SK-N-SH (cell line): ENCODE results near the gene DIO3. TPM values are rescaled to one million over a fixed set of nuclear protein-coding genes. Genes with fewer than 3 reads are reported as not detected.

Source experiments
- CTCF ChIA-PET: fragments of 300-600, 350-600 bp; formaldehyde crosslinking; extraction: SDS; loops from one replicate; lab custom pipeline; 2021; lab: Yijun Ruan, JAX
- POLR2A ChIA-PET: fragments of 350-600 bp; sonication (Branson Sonifier 250); formaldehyde crosslinking; extraction: SDS; loops from one replicate; lab custom pipeline; 2020; ENCODE audit warnings: antibody characterized with exemption, inconsistent platforms; lab: Yijun Ruan, JAX
- DNase-seq: peaks from one replicate; pipeline ENCODE4 v3.0.0; 2012
- H2AFZ ChIP-seq: fragments of 200-600 bp; sonication (generic); 2 replicates; pipeline ENCODE4 v1.8.1; 2016; ENCODE audit warnings: antibody characterized with exemption, mild to moderate bottlenecking, low read depth
- H3F3A ChIP-seq: fragments of 200-600 bp; sonication (generic); replicated peaks from 2 replicates; pipeline ENCODE3; 2016; ENCODE audit warnings: antibody characterized with exemption, mild to moderate bottlenecking; ENCODE audit not compliant: insufficient read depth
- H3K27ac ChIP-seq, 2 experiments: fragments of 200-500 bp in 1 of 2; fragments of 200-600 bp in 1 of 2; sonication (Bioruptor generic) in 1 of 2; sonication (generic), shearing (Covaris generic) in 1 of 2; 2 replicates each; pipeline versions ENCODE4 v1.5.1 to v1.6.1; 2014 to 2016; ENCODE audit warnings: low read depth in 2 of 2, inconsistent platforms in 1 of 2, low read length in 1 of 2, mild to moderate bottlenecking in 1 of 2, mixed read lengths in 1 of 2
- H3K27me3 ChIP-seq: fragments of 200-600 bp; sonication (generic), shearing (Covaris generic); 2 replicates; pipeline ENCODE4 v1.6.1; 2016; ENCODE audit warnings: mixed run types; ENCODE audit not compliant: insufficient read depth
- H3K36me3 ChIP-seq, 2 experiments: fragments of 200-500 bp in 1 of 2; fragments of 200-600 bp in 1 of 2; sonication (Bioruptor generic) in 1 of 2; sonication (generic) in 1 of 2; replicated peaks in 1 of 2; 2 replicates each; pipeline versions ENCODE3 to v1.5.1; 2014 to 2016; ENCODE audit warnings: low read length in 1 of 2, mild to moderate bottlenecking in 1 of 2; ENCODE audit not compliant: insufficient read depth in 2 of 2, control insufficient read depth in 1 of 2
- H3K4me1 ChIP-seq, 2 experiments: fragments of 200-500 bp in 1 of 2; fragments of 200-600 bp in 1 of 2; sonication (Bioruptor generic) in 1 of 2; sonication (generic), shearing (Covaris generic) in 1 of 2; 2 replicates each; pipeline versions ENCODE4 v1.5.1 to v1.6.1; 2014 to 2016; ENCODE audit warnings: low read depth in 1 of 2, low read length in 1 of 2, mixed run types in 1 of 2; ENCODE audit not compliant: insufficient read depth in 2 of 2, control insufficient read depth in 1 of 2
- H3K4me2 ChIP-seq: fragments of 200-600 bp; sonication (generic), shearing (Covaris generic); 2 replicates; pipeline ENCODE4 v1.6.1; 2017; ENCODE audit warnings: mixed run types
- H3K4me3 ChIP-seq, 2 experiments: fragments of 200-500 bp in 1 of 2; fragments of 200-600 bp in 1 of 2; sonication (Bioruptor generic) in 1 of 2; sonication (generic), shearing (Covaris generic) in 1 of 2; 2 replicates each; pipeline versions ENCODE4 v1.5.1 to v1.8.1; 2014 to 2016; ENCODE audit warnings: low read depth in 2 of 2, inconsistent platforms in 1 of 2, low read length in 1 of 2, mild to moderate bottlenecking in 1 of 2, mixed read lengths in 1 of 2, moderate library complexity in 1 of 2
- H3K79me2 ChIP-seq: fragments of 200-600 bp; sonication (generic); 2 replicates; pipeline ENCODE4 v1.8.1; 2017; ENCODE audit warnings: mild to moderate bottlenecking; ENCODE audit not compliant: insufficient read depth
- H3K9ac ChIP-seq: fragments of 200-600 bp; sonication (generic); 2 replicates; pipeline ENCODE4 v1.6.1; 2017; ENCODE audit warnings: mixed run types
- H3K9me2 ChIP-seq: fragments of 200-600 bp; sonication (generic); 2 replicates; pipeline ENCODE4 v1.6.1; 2017; ENCODE audit warnings: mixed run types
- H3K9me3 ChIP-seq: fragments of 200-600 bp; sonication (generic); 2 replicates; pipeline ENCODE4 v1.6.1; 2017; ENCODE audit warnings: mixed run types, mild to moderate bottlenecking, moderate library complexity
- H4K20me1 ChIP-seq: fragments of 200-600 bp; sonication (generic); 2 replicates; pipeline ENCODE4 v1.6.1; 2017; ENCODE audit warnings: mild to moderate bottlenecking, mixed run types; ENCODE audit not compliant: insufficient read depth
- CHD2 ChIP-seq: fragments of 150-350 bp; IDR thresholded peaks from 2 replicates; pipeline ENCODE4 v1.6.1; 2018; ENCODE audit warnings: low read length; ENCODE audit not compliant: partially characterized antibody
- ELF1 ChIP-seq: IDR thresholded peaks from 2 replicates; pipeline ENCODE4 v1.4.0; 2012
- EZH2phosphoT487 ChIP-seq: fragments of 200-600 bp; sonication (generic); IDR thresholded peaks from 2 replicates; pipeline ENCODE4 v1.6.1; 2017; ENCODE audit warnings: low read depth, mixed run types, mild to moderate bottlenecking, antibody characterized with exemption, moderate library complexity, borderline replicate concordance
- FOSL2 ChIP-seq: IDR thresholded peaks from 2 replicates; pipeline ENCODE4 v1.4.0; 2012; ENCODE audit warnings: low read depth, mild to moderate bottlenecking, moderate library complexity, borderline replicate concordance
- FOXJ3 ChIP-seq: sonication (generic); formaldehyde crosslinking; IDR thresholded peaks from 2 replicates; pipeline ENCODE4 v1.5.1; 2020; ENCODE audit warnings: mild to moderate bottlenecking, missing genetic modification reagents
- FOXM1 ChIP-seq: IDR thresholded peaks from 2 replicates; pipeline ENCODE4 v1.4.0; 2012; ENCODE audit warnings: low read depth, mild to moderate bottlenecking
- GABPA ChIP-seq: IDR thresholded peaks from 2 replicates; pipeline ENCODE4 v1.4.0; 2012; ENCODE audit warnings: low read depth, mild to moderate bottlenecking
- GATA2 ChIP-seq: sonication (generic); formaldehyde crosslinking; IDR thresholded peaks from 2 replicates; pipeline ENCODE4 v1.5.0; 2020; ENCODE audit warnings: mild to moderate bottlenecking, missing genetic modification reagents
- MXI1 ChIP-seq: IDR thresholded peaks from 2 replicates; pipeline ENCODE4 v1.6.1; 2012; ENCODE audit warnings: mild to moderate bottlenecking, low read depth, low read length, improper control_type of control experiment
- NFIC ChIP-seq: IDR thresholded peaks from 2 replicates; pipeline ENCODE4 v1.4.0; 2012; ENCODE audit warnings: borderline replicate concordance
- NRF1 ChIP-seq: IDR thresholded peaks from 2 replicates; pipeline ENCODE4 v1.6.1; 2012; ENCODE audit warnings: low read depth, mild to moderate bottlenecking, low read length
- RFX5 ChIP-seq: IDR thresholded peaks from 2 replicates; pipeline ENCODE4 v1.6.1; 2012; ENCODE audit warnings: mild to moderate bottlenecking, improper control_type of control experiment, low read length
- SMC3 ChIP-seq: IDR thresholded peaks from 2 replicates; pipeline ENCODE4 v1.6.1; 2012; ENCODE audit warnings: low read depth, low read length, improper control_type of control experiment
- TCF12 ChIP-seq: IDR thresholded peaks from 2 replicates; pipeline ENCODE4 v1.4.0; 2012
- TEAD4 ChIP-seq: IDR thresholded peaks from 2 replicates; pipeline ENCODE4 v1.4.0; 2012; ENCODE audit warnings: mild to moderate bottlenecking, borderline replicate concordance; ENCODE audit not compliant: insufficient read depth
- WGBS: methylation state at CpG from one replicate; pipeline ENCODE4 v1.1.6; 2017; ENCODE audit warnings: low lambda C conversion rate; 5-methylcytosine and 5-hydroxymethylcytosine counted together
- polyA plus RNA-seq, 3 experiments: library from polyadenylated mRNA; depleted of rRNA; stranded (reverse); fragments of >200 nt; gene quantifications; 2 replicates each; pipeline ENCODE4 v1.2.3, GENCODE V29; 2012
- TF ChIP-seq, protein P1 (sequence below): fragments of 200-600 bp; sonication (generic); IDR thresholded peaks from 2 replicates; pipeline ENCODE4 v1.6.1; 2017; ENCODE audit warnings: antibody characterized with exemption, mild to moderate bottlenecking, moderate library complexity
- TF ChIP-seq, protein P2 (sequence below): IDR thresholded peaks from 2 replicates; pipeline ENCODE4 v1.4.0; 2012; ENCODE audit warnings: low read depth, borderline replicate concordance
- TF ChIP-seq, protein P3 (sequence below): IDR thresholded peaks from 2 replicates; pipeline ENCODE4 v1.4.0; 2012; ENCODE audit warnings: low read depth

Gene DIO3
- polyA plus RNA-seq, 1 of the 3 experiments (the other 2 are of a cell fraction), result not detected

DNA sequence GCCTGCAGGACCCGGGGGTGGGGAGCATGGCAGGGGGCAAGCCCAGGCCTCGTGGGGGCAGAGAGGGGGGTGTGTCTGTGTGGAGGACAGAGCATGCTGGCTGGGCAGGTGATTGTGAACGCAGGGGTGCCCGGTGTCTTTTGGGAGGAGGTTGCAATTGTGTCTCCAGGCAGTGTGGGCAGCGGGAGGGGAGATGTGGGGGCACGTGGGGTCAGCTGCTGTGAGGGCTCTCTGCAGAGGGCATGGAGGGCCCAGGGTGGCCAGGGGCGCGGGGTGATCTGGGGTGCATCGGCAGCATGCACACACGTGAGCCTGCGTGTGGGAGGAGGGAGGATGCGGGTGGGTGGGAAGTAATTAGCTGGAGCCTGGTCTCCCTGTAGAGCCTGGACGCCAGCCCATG, 32.2 kb upstream of the DIO3 start:
- POLR2A ChIA-PET, result no interaction called here
- no peak overlapping the region for H3K9ac ChIP-seq
- H3K9me3 ChIP-seq, result no peaks in the 10 kb centered on the region
- H3K4me1 ChIP-seq, result peaks cover 0 to 9% of the 10 kb centered on the region in 2 experiments; a peak in 1 of 4 replicates
- TF ChIP-seq TEAD4, result no peak
- no peak for TF ChIP-seq GATA2 (CRISPR knock-in tag)
- TF ChIP-seq, all 33 proteins: peak for 0
- no peaks in the 10 kb centered on the region for H3K9me2 ChIP-seq
- CTCF ChIA-PET, result no interaction called here
- H3K4me3 ChIP-seq, result no peak overlapping the region
- H2AFZ ChIP-seq, result no peak overlapping the region
- no peaks in the 10 kb centered on the region for H3K79me2 ChIP-seq
- H3K27ac ChIP-seq, result no peak overlapping the region
- no peaks in the 10 kb centered on the region for H3F3A ChIP-seq
- no peak overlapping the region for H3K4me2 ChIP-seq
- no peak for DNase-seq
- H3K27me3 ChIP-seq, result no peaks in the 10 kb centered on the region
- H3K36me3 ChIP-seq, result no peaks in the 10 kb centered on the region
- no peaks in the 10 kb centered on the region for H4K20me1 ChIP-seq
- WGBS, result 70% methylated on average over 11 of the region's 13 CpGs

DNA sequence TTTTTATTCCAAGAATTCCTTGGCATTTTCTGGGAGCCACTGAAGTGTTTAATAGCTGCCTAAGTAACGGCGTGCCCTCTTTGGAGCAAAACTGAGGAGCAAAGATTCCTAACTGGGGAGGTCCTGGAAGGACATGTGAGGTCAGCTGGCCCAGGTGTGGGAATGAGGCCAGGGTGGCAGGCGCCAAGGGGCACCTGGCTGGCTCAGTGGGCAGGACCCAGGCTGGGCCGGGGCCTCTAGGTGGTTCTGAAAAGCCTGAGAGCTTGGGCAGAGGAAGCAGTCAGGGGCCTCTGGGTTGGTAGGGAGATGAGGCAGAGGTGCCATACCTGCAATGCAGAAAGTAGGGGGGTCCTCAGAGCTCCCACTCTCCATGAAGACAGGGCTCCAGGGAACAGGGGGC, 27.1 kb upstream of the DIO3 start:
- Histone ChIP-seq H3K27me3 (no peaks in the 10 kb centered on the region), H3F3A (no peaks in the 10 kb centered on the region), H2AFZ (no peak overlapping the region), H3K4me2 (no peak overlapping the region), H3K27ac (no peak overlapping the region), H3K4me1 (peaks cover 0 to 2% of the 10 kb centered on the region in 2 experiments; a peak in 1 of 4 replicates), H3K9me2 (no peaks in the 10 kb centered on the region), H3K4me3 (no peak overlapping the region), H3K9me3 (no peaks in the 10 kb centered on the region), H4K20me1 (no peaks in the 10 kb centered on the region), H3K9ac (no peak overlapping the region)
- CTCF ChIA-PET, result no interaction called here
- 64% methylated on average over 4 of the region's 4 CpGs for WGBS
- DNase-seq, result no peak
- no peak for TF ChIP-seq FOSL2
- no peak for TF ChIP-seq ELF1
- TF ChIP-seq, protein P1, sequence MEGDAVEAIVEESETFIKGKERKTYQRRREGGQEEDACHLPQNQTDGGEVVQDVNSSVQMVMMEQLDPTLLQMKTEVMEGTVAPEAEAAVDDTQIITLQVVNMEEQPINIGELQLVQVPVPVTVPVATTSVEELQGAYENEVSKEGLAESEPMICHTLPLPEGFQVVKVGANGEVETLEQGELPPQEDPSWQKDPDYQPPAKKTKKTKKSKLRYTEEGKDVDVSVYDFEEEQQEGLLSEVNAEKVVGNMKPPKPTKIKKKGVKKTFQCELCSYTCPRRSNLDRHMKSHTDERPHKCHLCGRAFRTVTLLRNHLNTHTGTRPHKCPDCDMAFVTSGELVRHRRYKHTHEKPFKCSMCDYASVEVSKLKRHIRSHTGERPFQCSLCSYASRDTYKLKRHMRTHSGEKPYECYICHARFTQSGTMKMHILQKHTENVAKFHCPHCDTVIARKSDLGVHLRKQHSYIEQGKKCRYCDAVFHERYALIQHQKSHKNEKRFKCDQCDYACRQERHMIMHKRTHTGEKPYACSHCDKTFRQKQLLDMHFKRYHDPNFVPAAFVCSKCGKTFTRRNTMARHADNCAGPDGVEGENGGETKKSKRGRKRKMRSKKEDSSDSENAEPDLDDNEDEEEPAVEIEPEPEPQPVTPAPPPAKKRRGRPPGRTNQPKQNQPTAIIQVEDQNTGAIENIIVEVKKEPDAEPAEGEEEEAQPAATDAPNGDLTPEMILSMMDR, result no peak
- no peak for TF ChIP-seq TEAD4
- TF ChIP-seq, protein P2, sequence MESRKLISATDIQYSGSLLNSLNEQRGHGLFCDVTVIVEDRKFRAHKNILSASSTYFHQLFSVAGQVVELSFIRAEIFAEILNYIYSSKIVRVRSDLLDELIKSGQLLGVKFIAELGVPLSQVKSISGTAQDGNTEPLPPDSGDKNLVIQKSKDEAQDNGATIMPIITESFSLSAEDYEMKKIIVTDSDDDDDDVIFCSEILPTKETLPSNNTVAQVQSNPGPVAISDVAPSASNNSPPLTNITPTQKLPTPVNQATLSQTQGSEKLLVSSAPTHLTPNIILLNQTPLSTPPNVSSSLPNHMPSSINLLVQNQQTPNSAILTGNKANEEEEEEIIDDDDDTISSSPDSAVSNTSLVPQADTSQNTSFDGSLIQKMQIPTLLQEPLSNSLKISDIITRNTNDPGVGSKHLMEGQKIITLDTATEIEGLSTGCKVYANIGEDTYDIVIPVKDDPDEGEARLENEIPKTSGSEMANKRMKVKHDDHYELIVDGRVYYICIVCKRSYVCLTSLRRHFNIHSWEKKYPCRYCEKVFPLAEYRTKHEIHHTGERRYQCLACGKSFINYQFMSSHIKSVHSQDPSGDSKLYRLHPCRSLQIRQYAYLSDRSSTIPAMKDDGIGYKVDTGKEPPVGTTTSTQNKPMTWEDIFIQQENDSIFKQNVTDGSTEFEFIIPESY, result no peak
- TF ChIP-seq, protein P3, sequence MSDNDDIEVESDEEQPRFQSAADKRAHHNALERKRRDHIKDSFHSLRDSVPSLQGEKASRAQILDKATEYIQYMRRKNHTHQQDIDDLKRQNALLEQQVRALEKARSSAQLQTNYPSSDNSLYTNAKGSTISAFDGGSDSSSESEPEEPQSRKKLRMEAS, result no peak
- TF ChIP-seq NRF1, result no peak
- TF ChIP-seq EZH2phosphoT487, result no peak
- no peak for TF ChIP-seq GABPA
- no peak for TF ChIP-seq TCF12
- TF ChIP-seq GATA2 (CRISPR knock-in tag), result no peak
- no peak for TF ChIP-seq FOXM1
- no peak for TF ChIP-seq FOXJ3
- TF ChIP-seq SMC3, result no peak
- no peak for TF ChIP-seq CHD2
- TF ChIP-seq MXI1, result no peak
- no peak for TF ChIP-seq RFX5
- no peak for TF ChIP-seq NFIC
- TF ChIP-seq, all 33 proteins: peak for 0
- Histone ChIP-seq H3K36me3 (no peaks in the 10 kb centered on the region), H3K79me2 (no peaks in the 10 kb centered on the region)
- POLR2A ChIA-PET, result no interaction called here
